GM19372 (cell line): ENCODE results near the gene KRT9.

ENCODE experiments used
- ATAC-seq: cut with Tn5 transposase; IDR thresholded peaks from one replicate; pipeline ENCODE4 v1.9.1; 2021; ENCODE audit warnings: mild to moderate bottlenecking, low read depth, moderate library complexity; ENCODE audit not compliant: unreplicated experiment

KRT9 gene

GRCh38 chr17:41533613-41534012 is 38.2 kb downstream of the KRT9 start:
- no peak for ATAC-seq

- ATAC-seq: no peak
These were observed 38.8 kb downstream of the KRT9 start for GRCh38 chr17:41532947-41533570.

- ATAC-seq: no peak
These were observed 39.9 kb downstream of the KRT9 start for GRCh38 chr17:41531993-41532392.

- no peak for ATAC-seq
These were observed 41.5 kb downstream of the KRT9 start for GRCh38 chr17:41530062-41531048.

GRCh38 chr17:41529491-41529915 is 42.4 kb downstream of the KRT9 start:
- ATAC-seq: no peak

GRCh38 chr17:41528959-41529353 is 42.9 kb downstream of the KRT9 start:
- ATAC-seq: no peak

- no peak for ATAC-seq
These were observed 44.5 kb downstream of the KRT9 start for GRCh38 chr17:41527063-41528023.

- ATAC-seq: no peak
These were observed 47.6 kb downstream of the KRT9 start for GRCh38 chr17:41524261-41524660.

- ATAC-seq: no peak
These were observed 48.1 kb downstream of the KRT9 start for GRCh38 chr17:41523787-41524186.

- no peak for ATAC-seq
These were observed 48.6 kb downstream of the KRT9 start for GRCh38 chr17:41523225-41523593.

GRCh38 chr17:41522301-41523224 is 49.3 kb downstream of the KRT9 start:
- ATAC-seq: no peak

GRCh38 chr17:41521574-41522261 is 50.1 kb downstream of the KRT9 start:
- no peak for ATAC-seq

GRCh38 chr17:41520821-41521521 is 50.9 kb downstream of the KRT9 start:
- no peak for ATAC-seq

GRCh38 chr17:41519501-41520224 is 52.2 kb downstream of the KRT9 start:
- ATAC-seq: no peak

GRCh38 chr17:41518789-41519449 is 52.9 kb downstream of the KRT9 start, which contains the start of gene KRT15:
TSS of gene KRT15 (minus strand) at chr17:41518890. CDS start at chr17:41518827, 63 bp downstream.
- ATAC-seq: no peak

GRCh38 chr17:41518031-41518430 is 53.8 kb downstream of the KRT9 start:
- ATAC-seq: no peak

- no peak for ATAC-seq
These were observed 55.0 kb downstream of the KRT9 start for GRCh38 chr17:41516830-41517283.
